RWPE2 (cell line): Measurements from ENCODE around the gene PPM1L.

Experiments
- ATAC-seq: fragments of 200-7000 bp; cut with Tn5 transposase; 3 replicates; pipeline ENCODE4 v1.9.1; 2021; ENCODE audit warnings: low read depth
- DNase-seq: peaks from one replicate; pipeline ENCODE4 v3.0.0-alpha.2; 2020; ENCODE audit warnings: low spot score
- H3K27ac ChIP-seq: fragments of 450-650 bp; 2 replicates; pipeline ENCODE4 v1.5.1; 2017; ENCODE audit warnings: mild to moderate bottlenecking; ENCODE audit not compliant: poor library complexity, severe bottlenecking
- H3K27me3 ChIP-seq: fragments of 250-450 bp; sonication (Bioruptor Pico); 2 replicates; pipeline ENCODE4 v1.5.1; 2021; ENCODE audit warnings: mild to moderate bottlenecking, moderate library complexity; ENCODE audit not compliant: insufficient read depth, poor library complexity, severe bottlenecking
- H3K36me3 ChIP-seq: fragments of 250-450 bp; sonication (Bioruptor Pico); 2 replicates; pipeline ENCODE4 v1.5.1; 2020; ENCODE audit warnings: low read depth, mild to moderate bottlenecking, moderate library complexity
- H3K4me1 ChIP-seq: fragments of 250-450 bp; sonication (Bioruptor Pico); 2 replicates; pipeline ENCODE4 v1.5.1; 2021; ENCODE audit warnings: mild to moderate bottlenecking, moderate library complexity; ENCODE audit not compliant: insufficient read depth, poor library complexity, severe bottlenecking
- H3K4me3 ChIP-seq: fragments of 250-450 bp; sonication (Bioruptor Pico); 2 replicates; pipeline ENCODE4 v1.5.1; 2021; ENCODE audit warnings: mild to moderate bottlenecking, moderate library complexity; ENCODE audit not compliant: severe bottlenecking
- H3K9me3 ChIP-seq: fragments of 250-450 bp; sonication (Bioruptor Pico); 2 replicates; pipeline ENCODE4 v1.5.1; 2021; ENCODE audit warnings: mild to moderate bottlenecking, moderate library complexity; ENCODE audit not compliant: severe bottlenecking
- TF ChIP-seq, protein P1 (sequence below): fragments of 450-650 bp; IDR thresholded peaks from one replicate; pipeline ENCODE4 v1.5.1; 2017; ENCODE audit warnings: mild to moderate bottlenecking, moderate library complexity; ENCODE audit not compliant: poor library complexity, severe bottlenecking

Gene PPM1L

DNA sequence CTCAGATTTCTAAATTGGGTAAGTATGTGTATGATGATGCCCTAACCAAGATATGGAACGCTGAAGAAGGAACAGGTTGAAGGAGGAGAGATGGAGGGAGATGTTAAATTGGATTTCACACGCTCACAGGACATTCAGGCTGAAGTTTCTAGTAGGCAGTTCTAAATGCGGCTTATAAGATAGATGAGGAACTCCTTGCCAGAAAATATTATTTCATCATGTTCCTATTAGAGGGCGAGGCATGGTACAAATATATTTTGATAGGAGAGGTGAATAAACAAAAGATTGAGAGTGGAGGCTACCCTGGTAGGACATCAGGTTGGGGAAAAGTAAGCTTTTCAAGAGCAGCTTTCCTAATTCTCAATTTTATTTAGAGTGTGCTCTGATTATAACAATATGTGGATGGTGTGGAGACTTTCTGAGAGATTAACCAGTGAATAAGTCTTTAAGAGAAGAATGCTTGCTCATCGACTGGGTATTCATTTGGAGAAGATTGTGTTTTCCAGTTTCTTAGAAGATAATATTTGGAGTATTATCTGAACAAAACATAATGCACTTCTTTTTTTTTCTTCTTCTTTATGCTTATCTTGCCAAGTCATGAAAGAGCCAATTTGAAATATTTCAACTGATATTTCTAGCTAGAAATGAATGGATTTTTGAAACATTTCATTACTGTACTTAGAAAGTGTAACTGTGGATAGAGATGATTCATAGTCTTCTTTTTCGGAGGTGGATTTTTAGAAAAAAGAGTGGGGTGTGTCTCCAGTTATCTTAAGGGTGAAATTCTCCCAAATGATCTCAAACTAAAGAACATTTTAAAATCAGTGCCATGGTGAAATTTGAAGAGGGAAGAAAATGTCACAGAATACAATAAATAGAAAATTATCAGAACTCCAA lies 260.6 kb downstream of the PPM1L start:
- no peaks in the 10 kb centered on the region for H3K9me3 ChIP-seq
- H3K36me3 ChIP-seq, result no peaks in the 10 kb centered on the region
- DNase-seq (no peak), ATAC-seq (no peak)
- H3K27me3 ChIP-seq, result no peaks in the 10 kb centered on the region
- TF ChIP-seq, protein P1, sequence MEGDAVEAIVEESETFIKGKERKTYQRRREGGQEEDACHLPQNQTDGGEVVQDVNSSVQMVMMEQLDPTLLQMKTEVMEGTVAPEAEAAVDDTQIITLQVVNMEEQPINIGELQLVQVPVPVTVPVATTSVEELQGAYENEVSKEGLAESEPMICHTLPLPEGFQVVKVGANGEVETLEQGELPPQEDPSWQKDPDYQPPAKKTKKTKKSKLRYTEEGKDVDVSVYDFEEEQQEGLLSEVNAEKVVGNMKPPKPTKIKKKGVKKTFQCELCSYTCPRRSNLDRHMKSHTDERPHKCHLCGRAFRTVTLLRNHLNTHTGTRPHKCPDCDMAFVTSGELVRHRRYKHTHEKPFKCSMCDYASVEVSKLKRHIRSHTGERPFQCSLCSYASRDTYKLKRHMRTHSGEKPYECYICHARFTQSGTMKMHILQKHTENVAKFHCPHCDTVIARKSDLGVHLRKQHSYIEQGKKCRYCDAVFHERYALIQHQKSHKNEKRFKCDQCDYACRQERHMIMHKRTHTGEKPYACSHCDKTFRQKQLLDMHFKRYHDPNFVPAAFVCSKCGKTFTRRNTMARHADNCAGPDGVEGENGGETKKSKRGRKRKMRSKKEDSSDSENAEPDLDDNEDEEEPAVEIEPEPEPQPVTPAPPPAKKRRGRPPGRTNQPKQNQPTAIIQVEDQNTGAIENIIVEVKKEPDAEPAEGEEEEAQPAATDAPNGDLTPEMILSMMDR, result no peak
- no peak overlapping the region for H3K4me3 ChIP-seq
- no peaks in the 10 kb centered on the region for H3K4me1 ChIP-seq
- H3K27ac ChIP-seq, result no peak overlapping the region

DNA sequence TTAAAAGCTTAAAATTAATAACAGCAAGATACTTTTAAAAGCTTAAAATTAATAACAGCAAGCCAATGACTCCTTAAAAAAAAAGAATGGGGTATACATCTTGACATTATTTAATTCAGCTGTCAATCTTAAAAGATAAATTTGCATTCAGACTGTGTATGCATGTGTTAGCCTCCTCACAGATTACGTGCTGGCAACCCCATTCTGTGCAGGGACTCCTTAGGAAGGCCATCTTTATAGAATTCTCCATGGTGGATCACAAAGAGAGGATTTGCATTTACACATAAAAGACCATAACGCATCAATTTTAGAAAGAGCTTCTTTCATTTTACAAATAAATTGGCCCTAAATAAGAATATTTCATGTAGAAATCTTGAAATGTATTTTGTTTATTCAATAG lies 261.9 kb downstream of the PPM1L start:
- TF ChIP-seq, protein P1, result no peak
- DNase-seq (no peak), ATAC-seq (no peak)
- Histone ChIP-seq H3K4me3 (no peak overlapping the region), H3K27me3 (no peaks in the 10 kb centered on the region), H3K4me1 (no peaks in the 10 kb centered on the region), H3K9me3 (no peaks in the 10 kb centered on the region), H3K36me3 (no peaks in the 10 kb centered on the region), H3K27ac (no peak overlapping the region)

DNA sequence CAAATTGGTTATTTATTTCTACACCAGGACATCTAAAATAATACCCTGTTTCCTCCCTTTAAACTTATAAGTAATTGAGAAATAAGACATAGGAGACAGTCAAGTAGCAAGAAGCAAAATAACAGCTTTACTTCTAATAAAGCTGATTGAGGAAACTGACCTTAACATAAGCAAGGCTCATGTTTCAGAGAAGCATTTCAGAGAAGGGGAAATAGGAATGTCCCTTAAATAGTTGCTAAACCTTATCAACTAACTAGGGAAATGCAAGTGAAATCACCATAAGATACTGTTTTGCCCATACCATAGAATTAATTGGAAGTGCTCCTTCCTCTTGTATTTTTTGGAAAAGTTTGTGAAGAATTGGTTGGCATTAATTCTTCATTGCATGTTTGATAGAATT lies 264.2 kb downstream of the PPM1L start:
- Histone ChIP-seq H3K27ac (no peak overlapping the region), H3K36me3 (no peaks in the 10 kb centered on the region), H3K9me3 (peaks cover 3% of the 10 kb centered on the region), H3K27me3 (no peaks in the 10 kb centered on the region), H3K4me1 (no peaks in the 10 kb centered on the region), H3K4me3 (no peak overlapping the region)
- TF ChIP-seq, protein P1, result no peak
- DNase-seq (no peak), ATAC-seq (no peak)

DNA sequence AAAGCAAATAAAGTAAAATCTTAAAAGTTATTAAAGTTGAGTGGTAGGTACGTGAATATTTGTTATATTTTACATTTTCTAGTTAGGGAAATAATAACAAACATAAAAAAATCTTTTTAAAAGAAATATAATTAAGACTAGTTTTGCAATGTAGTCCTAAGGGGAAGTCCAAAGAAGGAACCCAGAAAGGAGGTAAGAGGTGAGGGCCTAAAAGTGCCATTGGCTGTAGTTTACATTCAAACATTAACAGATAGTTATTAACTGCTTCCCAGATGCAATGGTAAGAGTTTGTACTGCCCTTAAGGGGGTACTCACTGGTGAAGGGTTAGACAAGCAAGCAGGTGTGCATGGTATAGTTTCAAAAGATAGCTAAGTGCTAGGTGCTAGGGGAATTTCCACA lies 269.9 kb downstream of the PPM1L start:
- no peak overlapping the region for H3K4me3 ChIP-seq
- TF ChIP-seq, protein P1, result no peak
- H3K27ac ChIP-seq, result no peak overlapping the region
- DNase-seq, result no peak
- H3K36me3 ChIP-seq, result no peaks in the 10 kb centered on the region
- peaks cover 3% of the 10 kb centered on the region for H3K9me3 ChIP-seq
- H3K27me3 ChIP-seq, result no peaks in the 10 kb centered on the region
- H3K4me1 ChIP-seq, result no peaks in the 10 kb centered on the region
- no peak for ATAC-seq
